Gastrocnemius medialis (tissue), 4 donors: ENCODE data around the gene ISOC2. TPM values are rescaled to one million over a fixed set of nuclear protein-coding genes. Genes with fewer than 3 reads are reported as not detected.

ENCODE experiments used
- ATAC-seq, 2 donors: fragments of 150-250 bp; one replicate each; pipeline ENCODE4 v1.9.1; 2016
- DNase-seq, 2 donors: peaks; one replicate each; pipeline ENCODE4 v3.0.0-alpha.2; 2019
- H3K27ac ChIP-seq, 4 donors: fragments of 200-600 bp; sonication (generic); 1 replicate in 1 of 4; 2 replicates in 3 of 4; pipeline ENCODE4 v1.5.1; 2016 to 2018; ENCODE audit warnings: mild to moderate bottlenecking in 2 of 4, moderate library complexity in 1 of 4
- H3K27me3 ChIP-seq, 3 donors: fragments of 200-600 bp; sonication (generic) in 2 of 3; 1 replicate in 1 of 3; 2 replicates in 2 of 3; pipeline versions ENCODE4 v1.5.1 to v1.6.0; 2016 to 2019; ENCODE audit warnings: mild to moderate bottlenecking in 1 of 3, moderate library complexity in 1 of 3
- H3K36me3 ChIP-seq, 2 donors: fragments of 200-600 bp; sonication (generic) in 1 of 2; one replicate each; pipeline ENCODE4 v1.5.1; 2017 to 2018
- H3K4me1 ChIP-seq, 2 donors: fragments of 200-600 bp; sonication (generic) in 1 of 2; one replicate each; pipeline ENCODE4 v1.5.1; 2016 to 2017; ENCODE audit warnings: mild to moderate bottlenecking in 2 of 2
- H3K4me3 ChIP-seq, 4 donors: fragments of 200-600 bp; sonication (generic) in 3 of 4; 1 replicate in 1 of 4; 2 replicates in 3 of 4; pipeline ENCODE4 v1.5.1; 2016 to 2019; ENCODE audit warnings: mild to moderate bottlenecking in 2 of 4
- H3K9me3 ChIP-seq, 3 donors: fragments of 200-600 bp; sonication (generic) in 2 of 3; 1 replicate in 1 of 3; 2 replicates in 2 of 3; pipeline ENCODE4 v1.5.1; 2016 to 2019
- POLR2A ChIP-seq, 2 donors: fragments of 450-650 bp; IDR thresholded peaks; one replicate each; pipeline ENCODE4 v1.6.1; 2017; ENCODE audit warnings: antibody characterized with exemption in 2 of 2, mild to moderate bottlenecking in 2 of 2, moderate library complexity in 2 of 2
- in situ Hi-C, 4 donors: fragments of 200-750 bp; cut with MboI; loops; one replicate each; pipeline versions ENCODE4 v1.15.0 to v1.8.0; 2017; ENCODE audit warnings: low sequenced_read_pairs in 4 of 4
- intact Hi-C: fragments of 100-400 bp; cut with DNase I; formaldehyde crosslinking; loops from one replicate; pipeline ENCODE4 v1.15.1; 2023; ENCODE audit warnings: low total_unique reads
- total RNA-seq, 4 donors: library from RNA; depleted of rRNA; stranded (reverse); fragments of >200 nt; gene quantifications; one replicate each; pipeline versions ENCODE4 v1.1.0 to v1.2.3, GENCODE V29; 2016
- TF ChIP-seq, protein P1 (sequence below), 5 experiments: fragments of 450-650 bp in 3 of 5; fragments of 200-600 bp in 2 of 5; sonication (generic) in 2 of 5; IDR thresholded peaks in 4 of 5; conservative IDR thresholded peaks in 1 of 5; 1 replicate in 4 of 5; 2 replicates in 1 of 5; pipeline ENCODE4 v1.5.1; 2016 to 2019; ENCODE audit warnings: antibody characterized with exemption in 5 of 5, mild to moderate bottlenecking in 3 of 5, moderate library complexity in 3 of 5

The ISOC2 gene, protein sequence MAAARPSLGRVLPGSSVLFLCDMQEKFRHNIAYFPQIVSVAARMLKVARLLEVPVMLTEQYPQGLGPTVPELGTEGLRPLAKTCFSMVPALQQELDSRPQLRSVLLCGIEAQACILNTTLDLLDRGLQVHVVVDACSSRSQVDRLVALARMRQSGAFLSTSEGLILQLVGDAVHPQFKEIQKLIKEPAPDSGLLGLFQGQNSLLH
- 100 to 1,000 TPM in 1 of 4 donors, 10 to 100 TPM in 3; 59.7 to 101 (median 88.7) TPM for total RNA-seq

DNA sequence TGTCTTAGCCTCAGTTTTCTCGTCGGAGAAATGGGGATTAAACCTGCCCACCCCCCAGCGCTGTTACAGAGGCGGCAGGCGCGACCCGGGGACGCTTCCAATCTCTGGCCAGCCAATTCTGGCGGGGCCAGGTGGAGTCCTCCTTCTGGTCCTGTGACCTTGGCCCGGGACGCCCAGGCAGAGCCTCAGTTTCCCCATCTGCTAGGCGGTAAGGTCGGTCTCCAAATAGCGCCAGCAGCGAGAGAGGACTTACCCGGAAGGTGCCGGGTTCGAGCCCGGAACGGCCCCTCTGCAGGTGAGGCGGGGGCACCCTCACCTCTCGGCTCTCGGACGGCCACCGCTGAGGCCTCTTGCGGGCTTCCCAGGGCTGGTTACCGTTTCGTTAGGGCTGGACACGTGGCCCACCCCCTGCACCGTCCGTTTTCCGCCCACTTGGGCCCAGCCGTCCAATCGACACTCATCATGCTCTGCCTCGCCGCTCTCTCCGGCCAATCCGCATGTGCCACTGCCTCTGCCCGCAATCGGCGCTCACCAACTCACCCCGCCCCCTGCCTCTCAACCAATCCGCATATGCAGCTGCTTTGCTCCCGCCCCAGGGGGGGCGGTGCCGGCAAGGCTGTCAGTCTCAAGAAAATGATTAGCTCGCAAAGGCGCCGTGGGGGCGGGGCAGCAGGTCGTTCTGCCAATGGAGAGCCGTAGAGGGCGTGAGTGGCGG is at the start of gene ISOC2:
ISOC2 (minus strand) TSS at position 384 of the 715 bp plus-strand sequence. CDS start 5,156 bp downstream, outside the sequence.
- TF ChIP-seq, protein P1, sequence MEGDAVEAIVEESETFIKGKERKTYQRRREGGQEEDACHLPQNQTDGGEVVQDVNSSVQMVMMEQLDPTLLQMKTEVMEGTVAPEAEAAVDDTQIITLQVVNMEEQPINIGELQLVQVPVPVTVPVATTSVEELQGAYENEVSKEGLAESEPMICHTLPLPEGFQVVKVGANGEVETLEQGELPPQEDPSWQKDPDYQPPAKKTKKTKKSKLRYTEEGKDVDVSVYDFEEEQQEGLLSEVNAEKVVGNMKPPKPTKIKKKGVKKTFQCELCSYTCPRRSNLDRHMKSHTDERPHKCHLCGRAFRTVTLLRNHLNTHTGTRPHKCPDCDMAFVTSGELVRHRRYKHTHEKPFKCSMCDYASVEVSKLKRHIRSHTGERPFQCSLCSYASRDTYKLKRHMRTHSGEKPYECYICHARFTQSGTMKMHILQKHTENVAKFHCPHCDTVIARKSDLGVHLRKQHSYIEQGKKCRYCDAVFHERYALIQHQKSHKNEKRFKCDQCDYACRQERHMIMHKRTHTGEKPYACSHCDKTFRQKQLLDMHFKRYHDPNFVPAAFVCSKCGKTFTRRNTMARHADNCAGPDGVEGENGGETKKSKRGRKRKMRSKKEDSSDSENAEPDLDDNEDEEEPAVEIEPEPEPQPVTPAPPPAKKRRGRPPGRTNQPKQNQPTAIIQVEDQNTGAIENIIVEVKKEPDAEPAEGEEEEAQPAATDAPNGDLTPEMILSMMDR (IDR thresholded peaks at IDR 0.05 in 4 of 5, conservative IDR thresholded peaks at IDR 0.05 in 1 of 5): no peak
- TF ChIP-seq POLR2A (IDR thresholded peaks at IDR 0.05): peak; percentile 77 to 82
- H3K27ac ChIP-seq: peak within 1 kb of the TSS; percentile 89 to 97 (median 94)
- H3K9me3 ChIP-seq: no peaks in the 10 kb centered on the region
- H3K4me3 ChIP-seq: peak within 1 kb of the TSS; percentile 76 to 94 (median 86)
- H3K36me3 ChIP-seq: no peaks in the 10 kb centered on the region
- H3K4me1 ChIP-seq: peaks cover 12 to 13% of the 10 kb centered on the region in 2 donors
- intact Hi-C loops: loop anchor here (1.0 to 5.0 kb wide), 4 partner anchors 15 to 122 kb away; partner anchors contain the start of genes KMT5C, RPL28, TMEM238 and UBE2S
- in situ Hi-C loops: no loop called here
- DNase-seq (peak; percentile 100), ATAC-seq (peak; percentile 96 to 97)
- H3K27me3 ChIP-seq: no peaks in the 10 kb centered on the region

DNA sequence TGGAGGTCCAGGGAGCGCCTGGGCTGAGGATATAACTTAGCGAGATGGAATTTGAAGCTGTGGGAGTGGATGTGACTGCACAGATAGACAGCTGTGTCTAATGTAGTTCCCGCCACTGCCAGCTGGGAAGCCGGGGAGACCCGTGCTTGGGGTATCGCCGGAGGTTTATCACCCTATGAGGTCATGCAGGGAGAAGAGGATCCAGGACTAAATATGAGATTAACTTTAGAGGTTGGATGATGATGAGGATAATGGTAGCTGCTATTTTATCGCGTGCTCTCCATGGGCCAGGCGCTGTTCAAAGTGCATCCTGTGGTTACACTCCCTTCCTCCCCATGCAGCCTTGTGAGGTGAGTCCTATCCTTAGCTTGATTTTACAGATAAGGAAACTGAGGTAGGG is 46.7 kb upstream of the ISOC2 start:
- intact Hi-C loops (loop anchor here (5.0 kb wide), 1 partner anchor 79 kb away; no protein-coding TSS in a partner anchor), in situ Hi-C loops (loop anchor here in 1 of 4 donors (10.0 kb wide), 1 partner anchor 363 kb away; the partner anchor contains the start of gene TNNT1)
- ATAC-seq: no peak
- H3K27me3 ChIP-seq: peaks cover 0 to 16% (median 14%) of the 10 kb centered on the region in 3 donors
- no peaks in the 10 kb centered on the region for H3K4me1 ChIP-seq
- H3K4me3 ChIP-seq: no peak overlapping the region
- no peaks in the 10 kb centered on the region for H3K36me3 ChIP-seq
- H3K9me3 ChIP-seq: no peaks in the 10 kb centered on the region
- TF ChIP-seq POLR2A (IDR thresholded peaks at IDR 0.05): no peak
- TF ChIP-seq, protein P1 (IDR thresholded peaks at IDR 0.05 in 4 of 5, conservative IDR thresholded peaks at IDR 0.05 in 1 of 5): no peak
- DNase-seq: no peak
- no peak overlapping the region for H3K27ac ChIP-seq

DNA sequence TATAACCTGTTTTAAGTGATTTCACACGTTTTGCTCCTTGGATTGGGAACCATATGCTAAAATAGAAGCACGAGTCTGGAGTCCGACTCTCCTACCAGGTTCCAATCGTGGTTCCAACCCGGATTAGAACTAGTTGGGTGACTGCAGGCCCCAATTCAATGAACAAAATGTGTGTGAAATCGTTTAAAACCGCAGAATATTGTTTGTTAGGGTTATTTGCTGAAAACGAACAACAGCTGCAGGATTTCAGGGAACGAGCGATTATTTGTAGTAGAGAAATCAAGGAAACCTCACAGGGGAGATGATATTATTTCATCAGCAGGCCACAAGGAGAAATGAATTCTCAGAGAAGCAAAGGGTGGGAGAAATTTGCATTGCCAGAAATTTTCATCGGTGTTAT is 43.5 kb upstream of the ISOC2 start:
- Histone ChIP-seq H3K36me3 (no peaks in the 10 kb centered on the region), H3K4me1 (no peaks in the 10 kb centered on the region), H3K27me3 (peaks cover 0 to 16% (median 14%) of the 10 kb centered on the region in 3 donors), H3K4me3 (no peak overlapping the region), H3K27ac (no peak overlapping the region), H3K9me3 (no peaks in the 10 kb centered on the region)
- in situ Hi-C loops (loop anchor here in 1 of 4 donors (10.0 kb wide), 1 partner anchor 360 kb away; the partner anchor contains the start of gene TNNT1), intact Hi-C loops (loop anchor here (1.0 to 5.0 kb wide), 3 partner anchors 38 to 212 kb away; no protein-coding TSS in a partner anchor)
- TF ChIP-seq POLR2A (IDR thresholded peaks at IDR 0.05): no peak
- TF ChIP-seq, protein P1 (IDR thresholded peaks at IDR 0.05 in 4 of 5, conservative IDR thresholded peaks at IDR 0.05 in 1 of 5): no peak
- DNase-seq (no peak), ATAC-seq (no peak)

DNA sequence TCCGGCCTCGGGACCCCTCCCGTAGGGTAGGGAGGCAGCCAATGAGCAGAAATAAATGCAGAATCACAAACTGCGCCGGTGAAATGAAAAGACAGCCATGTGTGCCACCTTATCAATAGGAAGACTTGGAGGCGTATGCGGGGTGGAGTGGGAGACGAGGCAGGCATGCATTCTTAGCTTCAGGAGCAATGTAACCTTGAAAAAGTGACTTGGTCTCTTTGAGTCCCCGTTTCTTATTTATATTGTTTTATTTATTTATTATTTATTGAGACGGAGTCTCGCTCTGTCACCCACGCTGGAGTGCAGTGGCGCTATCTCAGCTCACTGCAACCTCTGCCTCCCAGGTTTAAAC is 42.8 kb upstream of the ISOC2 start:
- Histone ChIP-seq H3K36me3 (no peaks in the 10 kb centered on the region), H3K27ac (peak overlapping the region in 1 of 4 donors; percentile 70), H3K27me3 (peaks cover 0 to 16% (median 14%) of the 10 kb centered on the region in 3 donors), H3K4me3 (peak overlapping the region in 3 of 4 donors; percentile 39 to 66 (median 55)), H3K4me1 (no peaks in the 10 kb centered on the region), H3K9me3 (no peaks in the 10 kb centered on the region)
- TF ChIP-seq POLR2A (IDR thresholded peaks at IDR 0.05): no peak
- TF ChIP-seq, protein P1 (IDR thresholded peaks at IDR 0.05 in 4 of 5, conservative IDR thresholded peaks at IDR 0.05 in 1 of 5): peak in 1 of 5 experiments; percentile 10
- no peak for DNase-seq
- intact Hi-C loops (loop anchor here (1.0 to 2.0 kb wide), 2 partner anchors 37 to 211 kb away; no protein-coding TSS in a partner anchor), in situ Hi-C loops (loop anchor here in 1 of 4 donors (10.0 kb wide), 1 partner anchor 359 kb away; the partner anchor contains the start of gene TNNT1)
- ATAC-seq: no peak
